IMR-90 (cell line): ENCODE data around the gene BTBD9. TPM values are rescaled to one million over a fixed set of nuclear protein-coding genes. Genes with fewer than 3 reads are reported as not detected.

Source experiments
- ATAC-seq: fragments of 200-7000 bp; cut with Tn5 transposase; 2 replicates; pipeline ENCODE4 v1.9.1; 2020; ENCODE audit warnings: low read depth, mild to moderate bottlenecking, moderate library complexity
- BruUV-seq: library from RNA; stranded (reverse); fragments of 400-500 nt; replicated peaks from 2 replicates; lab custom pipeline; 2021; lab: Mats Ljungman, UMichigan
- CTCF ChIA-PET: fragments of 300-600 bp; formaldehyde crosslinking; extraction: SDS; loops from one replicate; lab custom pipeline; 2021; ENCODE audit warnings: antibody characterized with exemption; lab: Yijun Ruan, JAX
- POLR2A ChIA-PET: fragments of 300-600 bp; sonication (Branson Sonifier 250); formaldehyde crosslinking; loops from one replicate; lab custom pipeline; 2022; ENCODE audit warnings: antibody characterized with exemption; ENCODE audit not compliant: unreplicated experiment; lab: Charles Lee
- DNase-seq: peaks from one replicate; pipeline ENCODE4 v3.0.0; 2013
- H2AFZ ChIP-seq: replicated peaks from 2 replicates; pipeline ENCODE3; 2013; ENCODE audit warnings: low read length, mild to moderate bottlenecking; ENCODE audit not compliant: poor library complexity
- H2AK5ac ChIP-seq: 2 replicates; pipeline ENCODE4 v1.6.1; 2013; ENCODE audit warnings: low read depth, low read length, inconsistent platforms
- H2AK9ac ChIP-seq: replicated peaks from 2 replicates; pipeline ENCODE3; 2013; ENCODE audit warnings: mild to moderate bottlenecking, low read depth, low read length, moderate library complexity; ENCODE audit not compliant: poor library complexity
- H2BK120ac ChIP-seq: 2 replicates; pipeline ENCODE4 v1.6.1; 2013; ENCODE audit warnings: low read depth, low read length, inconsistent platforms
- H2BK15ac ChIP-seq: 3 replicates; pipeline ENCODE4 v1.6.1; 2013; ENCODE audit warnings: low read depth, low read length, inconsistent platforms
- H2BK20ac ChIP-seq: 2 replicates; pipeline ENCODE4 v1.6.1; 2013; ENCODE audit warnings: low read depth, mild to moderate bottlenecking, inconsistent platforms, low read length, moderate library complexity
- H2BK5ac ChIP-seq: 2 replicates; pipeline ENCODE4 v1.6.1; 2013; ENCODE audit warnings: mild to moderate bottlenecking, low read depth, low read length, inconsistent platforms; ENCODE audit not compliant: poor library complexity, severe bottlenecking
- H3K14ac ChIP-seq: replicated peaks from 2 replicates; pipeline ENCODE4 v1.6.1; 2013; ENCODE audit warnings: low read depth, low read length, inconsistent platforms
- H3K18ac ChIP-seq: 2 replicates; pipeline ENCODE4 v1.6.1; 2013; ENCODE audit warnings: low read depth, low read length, control low read depth
- H3K23ac ChIP-seq: 2 replicates; pipeline ENCODE4 v1.6.1; 2013; ENCODE audit warnings: low read depth, low read length, inconsistent platforms
- H3K27ac ChIP-seq: 2 replicates; pipeline ENCODE4 v1.5.1; 2013; ENCODE audit warnings: mild to moderate bottlenecking, control low read depth, low read length; ENCODE audit not compliant: insufficient read depth
- H3K27me3 ChIP-seq: 2 replicates; pipeline ENCODE4 v1.6.1; 2013; ENCODE audit warnings: low read length; ENCODE audit not compliant: control insufficient read depth, insufficient read depth
- H3K36me3 ChIP-seq: 2 replicates; pipeline ENCODE4 v1.6.1; 2013; ENCODE audit warnings: low read length, mixed read lengths; ENCODE audit not compliant: control insufficient read depth, insufficient read depth
- H3K4ac ChIP-seq: 2 replicates; pipeline ENCODE4 v1.6.1; 2013; ENCODE audit warnings: low read depth, low read length, inconsistent platforms
- H3K4me1 ChIP-seq: 2 replicates; pipeline ENCODE4 v1.6.1; 2013; ENCODE audit warnings: low read length, mixed read lengths; ENCODE audit not compliant: control insufficient read depth, insufficient read depth
- H3K4me2 ChIP-seq: 2 replicates; pipeline ENCODE4 v1.6.1; 2013; ENCODE audit warnings: low read depth, mild to moderate bottlenecking, control low read depth, low read length, moderate library complexity
- H3K4me3 ChIP-seq: 2 replicates; pipeline ENCODE4 v1.5.1; 2013; ENCODE audit warnings: low read depth, mild to moderate bottlenecking, control low read depth, low read length, moderate library complexity; ENCODE audit not compliant: insufficient read depth
- H3K56ac ChIP-seq: 2 replicates; pipeline ENCODE4 v1.6.1; 2013; ENCODE audit warnings: low read length, inconsistent platforms; ENCODE audit not compliant: insufficient read depth; ENCODE audit errors: extremely low read depth
- H3K79me1 ChIP-seq, 2 experiments: 2 replicates each; pipeline ENCODE4 v1.6.1; 2013; ENCODE audit warnings: low read length in 2 of 2, inconsistent platforms in 1 of 2, low read depth in 1 of 2
- H3K9ac ChIP-seq: 2 replicates; pipeline ENCODE4 v1.6.1; 2013; ENCODE audit warnings: low read depth, low read length, control low read depth
- H3K9me1 ChIP-seq: 2 replicates; pipeline ENCODE4 v1.6.1; 2013; ENCODE audit warnings: low read length, inconsistent platforms; ENCODE audit not compliant: insufficient read depth
- H3K9me3 ChIP-seq: 2 replicates; pipeline ENCODE4 v1.6.1; 2013; ENCODE audit warnings: low read length; ENCODE audit not compliant: control insufficient read depth, insufficient read depth
- H4K20me1 ChIP-seq: 2 replicates; pipeline ENCODE4 v1.6.1; 2013; ENCODE audit warnings: low read length, inconsistent platforms; ENCODE audit not compliant: insufficient read depth
- H4K5ac ChIP-seq: 2 replicates; pipeline ENCODE4 v1.6.1; 2013; ENCODE audit warnings: mild to moderate bottlenecking, low read depth, low read length, control low read depth
- H4K8ac ChIP-seq, 2 experiments: 2 replicates each; pipeline ENCODE4 v1.6.1; 2013; ENCODE audit warnings: low read depth in 2 of 2, low read length in 2 of 2, control low read depth in 1 of 2, inconsistent platforms in 1 of 2
- H4K91ac ChIP-seq: 2 replicates; pipeline ENCODE4 v1.6.1; 2013; ENCODE audit warnings: low read depth, low read length, inconsistent platforms; ENCODE audit not compliant: insufficient read depth
- BHLHE40 ChIP-seq: fragments of 150-350 bp; IDR thresholded peaks from 2 replicates; pipeline ENCODE4 v1.6.1; 2016; ENCODE audit warnings: mild to moderate bottlenecking, low read depth, low read length
- CEBPB ChIP-seq: IDR thresholded peaks from 2 replicates; pipeline ENCODE4 v1.6.1; 2012; ENCODE audit warnings: low read depth, low read length, improper control_type of control experiment
- MAFK ChIP-seq: IDR thresholded peaks from 2 replicates; pipeline ENCODE4 v1.6.1; 2012; ENCODE audit warnings: low read depth, low read length, improper control_type of control experiment
- MXI1 ChIP-seq: IDR thresholded peaks from 2 replicates; pipeline ENCODE4 v1.6.1; 2012; ENCODE audit warnings: low read depth, mild to moderate bottlenecking, low read length, moderate library complexity, borderline replicate concordance
- POLR2A ChIP-seq: IDR thresholded peaks from 2 replicates; pipeline ENCODE4 v1.6.1; 2012; ENCODE audit warnings: mild to moderate bottlenecking, low read depth, low read length
- RCOR1 ChIP-seq: IDR thresholded peaks from 2 replicates; pipeline ENCODE4 v1.6.1; 2012; ENCODE audit warnings: mild to moderate bottlenecking, low read length, improper control_type of control experiment; ENCODE audit not compliant: insufficient replicate concordance
- RFX5 ChIP-seq: IDR thresholded peaks from 2 replicates; pipeline ENCODE4 v1.8.0; 2012; ENCODE audit warnings: low read depth, mild to moderate bottlenecking, low read length, moderate library complexity
- dilution Hi-C: fragments of 300-500 bp; cut with HindIII; formaldehyde crosslinking; loops from one replicate; pipeline ENCODE4 v1.14.3; 2018; ENCODE audit warnings: low sequenced_read_pairs; ENCODE audit not compliant: unreplicated experiment
- in situ Hi-C: fragments of 300-500 bp; cut with MboI; formaldehyde crosslinking; loops from 3 replicates; pipeline ENCODE4 v1.14.3; 2019; ENCODE audit warnings: low sequenced_read_pairs, inconsistent platforms, mixed read lengths
- intact Hi-C: fragments of 100-400 bp; cut with micrococcal nuclease; formaldehyde crosslinking; loops from 2 replicates; pipeline ENCODE4 v1.10.0; 2022
- polyA plus RNA-seq, 3 experiments: library from polyadenylated mRNA; depleted of rRNA; stranded (reverse); fragments of >200 nt; gene quantifications; 2 replicates each; pipeline ENCODE4 v1.2.3, GENCODE V29; 2012; ENCODE audit warnings: low replicate concordance in 1 of 3
- total RNA-seq: library from RNA; depleted of rRNA; stranded (reverse); fragments of >200 nt; gene quantifications from 2 replicates; pipeline ENCODE4 v1.2.3, GENCODE V29; 2012
- TF ChIP-seq, protein P1 (sequence below): fragments of 150-350 bp; IDR thresholded peaks from 2 replicates; pipeline ENCODE4 v1.6.1; 2016; ENCODE audit warnings: low read depth, mild to moderate bottlenecking, low read length, moderate library complexity, borderline replicate concordance

Gene BTBD9
- total and polyA plus RNA-seq, 2 of the 4 experiments (the other 2 are of a cell fraction) = 4.1 to 22.0 TPM

DNA sequence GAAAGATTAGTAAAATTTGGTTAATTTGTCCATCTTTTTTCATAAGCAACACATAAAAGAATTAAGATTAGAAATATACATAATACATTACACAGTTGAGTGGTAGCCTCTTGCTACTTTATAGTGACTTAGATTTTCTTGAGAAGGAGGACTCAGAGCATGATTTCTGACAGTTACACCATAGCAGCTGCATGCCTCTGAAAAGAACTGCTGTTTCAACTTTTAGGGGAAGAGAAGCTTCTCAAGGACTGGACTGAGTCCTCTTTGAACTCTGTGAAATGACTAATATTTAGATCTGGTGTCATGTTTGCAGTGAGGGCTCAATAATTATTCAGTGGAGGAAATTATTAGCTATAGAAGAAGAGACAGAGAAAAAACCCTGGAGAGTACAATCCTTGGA lies 272.5 kb downstream of the BTBD9 start:
- Histone ChIP-seq H4K8ac (no peak overlapping the region), H3K9ac (no peak overlapping the region), H3K4me3 (no peak overlapping the region), H2BK20ac (no peak overlapping the region), H3K18ac (no peak overlapping the region), H3K4me1 (peaks cover 3% of the 10 kb centered on the region), H3K4ac (no peak overlapping the region), H3K14ac (no peak overlapping the region), H3K9me1 (no peaks in the 10 kb centered on the region), H2BK120ac (no peak overlapping the region), H4K20me1 (no peaks in the 10 kb centered on the region), H2AFZ (no peak overlapping the region), H3K23ac (no peak overlapping the region), H3K9me3 (no peaks in the 10 kb centered on the region), H3K36me3 (no peaks in the 10 kb centered on the region), H3K27ac (no peak overlapping the region), H2BK5ac (no peak overlapping the region), H3K56ac (no peak overlapping the region), H3K27me3 (no peaks in the 10 kb centered on the region), H2BK15ac (no peak overlapping the region), H2AK9ac (no peak overlapping the region), H4K5ac (no peak overlapping the region), H4K91ac (no peak overlapping the region), H3K4me2 (no peak overlapping the region), H2AK5ac (no peak overlapping the region), H3K79me1 (no peaks in the 10 kb centered on the region)
- CTCF ChIA-PET = no interaction called here
- TF ChIP-seq CEBPB (no peak), RCOR1 (no peak), POLR2A (no peak), MXI1 (no peak), BHLHE40 (no peak), RFX5 (no peak), MAFK (no peak)
- TF ChIP-seq, protein P1, sequence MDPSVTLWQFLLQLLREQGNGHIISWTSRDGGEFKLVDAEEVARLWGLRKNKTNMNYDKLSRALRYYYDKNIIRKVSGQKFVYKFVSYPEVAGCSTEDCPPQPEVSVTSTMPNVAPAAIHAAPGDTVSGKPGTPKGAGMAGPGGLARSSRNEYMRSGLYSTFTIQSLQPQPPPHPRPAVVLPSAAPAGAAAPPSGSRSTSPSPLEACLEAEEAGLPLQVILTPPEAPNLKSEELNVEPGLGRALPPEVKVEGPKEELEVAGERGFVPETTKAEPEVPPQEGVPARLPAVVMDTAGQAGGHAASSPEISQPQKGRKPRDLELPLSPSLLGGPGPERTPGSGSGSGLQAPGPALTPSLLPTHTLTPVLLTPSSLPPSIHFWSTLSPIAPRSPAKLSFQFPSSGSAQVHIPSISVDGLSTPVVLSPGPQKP = no peak
- intact Hi-C loops (no loop called here), in situ Hi-C loops (no loop called here), dilution Hi-C loops (no loop called here)
- DNase-seq (peak; percentile 33), ATAC-seq (no peak)
- POLR2A ChIA-PET = no interaction called here
- no TSS peak for BruUV-seq
